HG03196 (cell line): Measurements from ENCODE around the gene ARSA.

Experiments used
- ATAC-seq: cut with Tn5 transposase; IDR thresholded peaks from one replicate; pipeline ENCODE4 v1.9.1; 2021; ENCODE audit not compliant: unreplicated experiment

Gene ARSA

DNA sequence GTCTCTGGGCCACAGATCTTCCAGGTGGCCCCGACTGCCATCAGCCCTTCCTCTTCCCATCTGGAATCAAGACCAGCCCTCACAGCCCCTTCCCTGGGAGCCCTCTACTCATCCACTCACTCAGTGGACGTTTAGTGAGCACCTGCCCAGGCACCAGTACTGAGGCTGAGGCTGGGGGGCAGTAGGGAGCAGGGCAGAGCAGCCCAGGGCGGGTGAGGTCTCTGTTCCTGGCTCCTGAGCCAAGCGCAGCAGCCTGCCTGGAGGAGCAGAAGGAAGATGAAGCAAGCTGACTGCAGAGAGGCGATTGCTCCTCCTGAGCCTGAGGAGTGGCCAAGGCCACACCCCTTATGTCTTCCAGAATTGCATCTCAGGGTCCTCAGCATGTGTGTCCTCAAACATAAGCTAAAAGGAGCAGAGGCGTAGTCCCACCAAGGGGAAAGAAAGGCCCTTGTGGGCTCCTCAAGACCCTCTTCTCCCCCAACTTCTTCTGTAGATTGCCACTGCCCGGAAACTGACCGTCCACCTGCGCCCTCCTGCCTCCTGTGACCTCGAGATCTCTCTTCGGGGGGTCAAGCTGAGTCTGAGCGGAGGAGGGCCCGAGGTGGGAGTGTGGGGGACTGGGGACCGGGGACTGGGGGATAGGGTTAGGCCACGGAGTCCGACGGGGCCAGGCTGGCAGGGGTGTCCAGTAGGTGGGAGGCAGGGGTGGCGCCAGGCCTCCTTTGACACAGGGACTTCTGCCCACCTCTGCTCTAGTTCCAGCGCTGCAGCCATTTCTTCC, 21.6 kb downstream of the ARSA start:
- ATAC-seq, result no peak

DNA sequence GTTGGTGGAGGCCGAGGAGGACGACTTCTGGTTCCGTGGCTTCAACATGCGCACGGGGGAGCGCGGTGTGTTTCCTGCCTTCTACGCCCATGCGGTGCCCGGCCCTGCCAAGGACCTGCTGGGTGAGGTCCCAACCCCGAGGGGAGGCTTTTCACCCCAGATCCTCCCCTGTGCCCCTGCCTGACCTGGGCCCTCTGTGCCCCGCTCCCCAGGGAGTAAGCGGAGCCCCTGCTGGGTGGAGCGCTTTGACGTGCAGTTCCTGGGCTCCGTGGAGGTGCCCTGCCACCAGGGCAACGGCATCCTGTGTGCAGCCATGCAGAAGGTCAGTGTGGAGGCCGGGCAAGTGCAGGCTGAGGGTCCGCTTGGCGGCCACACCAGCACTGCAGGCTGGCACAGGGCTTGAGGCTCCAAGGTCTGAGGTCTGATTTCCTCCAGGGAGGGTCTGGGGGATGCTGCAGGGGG, 22.3 kb downstream of the ARSA start:
- ATAC-seq, result no peak

DNA sequence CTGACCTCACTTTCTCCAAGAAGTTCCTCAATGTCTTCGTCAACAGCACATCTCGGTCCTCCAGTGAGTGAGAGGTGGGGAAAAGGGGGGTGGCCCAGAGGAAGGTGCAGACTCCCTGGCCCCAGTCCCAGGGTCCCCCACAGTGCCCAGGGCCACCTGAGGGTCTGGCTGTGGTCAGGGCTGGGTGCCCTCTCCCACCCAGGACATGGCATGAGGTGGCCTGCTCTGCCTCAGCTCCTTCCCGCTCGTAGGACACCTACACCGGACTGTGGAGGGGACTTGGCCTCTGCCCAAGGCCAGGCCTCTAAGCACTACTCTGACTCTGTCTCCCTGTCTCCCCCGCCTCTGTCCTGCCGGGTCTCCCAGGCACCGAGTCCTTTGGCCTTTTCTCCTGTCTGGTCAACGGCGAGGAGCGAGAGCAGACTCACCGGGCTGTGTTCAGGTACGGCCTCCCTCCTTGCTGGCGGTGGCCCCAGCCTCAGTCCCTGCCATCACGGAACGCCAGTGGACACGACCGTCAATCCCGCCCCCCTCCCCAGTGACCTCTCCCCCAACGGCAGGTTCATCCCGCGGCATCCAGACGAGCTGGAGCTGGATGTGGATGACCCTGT, 22.8 kb downstream of the ARSA start:
- ATAC-seq, result no peak

DNA sequence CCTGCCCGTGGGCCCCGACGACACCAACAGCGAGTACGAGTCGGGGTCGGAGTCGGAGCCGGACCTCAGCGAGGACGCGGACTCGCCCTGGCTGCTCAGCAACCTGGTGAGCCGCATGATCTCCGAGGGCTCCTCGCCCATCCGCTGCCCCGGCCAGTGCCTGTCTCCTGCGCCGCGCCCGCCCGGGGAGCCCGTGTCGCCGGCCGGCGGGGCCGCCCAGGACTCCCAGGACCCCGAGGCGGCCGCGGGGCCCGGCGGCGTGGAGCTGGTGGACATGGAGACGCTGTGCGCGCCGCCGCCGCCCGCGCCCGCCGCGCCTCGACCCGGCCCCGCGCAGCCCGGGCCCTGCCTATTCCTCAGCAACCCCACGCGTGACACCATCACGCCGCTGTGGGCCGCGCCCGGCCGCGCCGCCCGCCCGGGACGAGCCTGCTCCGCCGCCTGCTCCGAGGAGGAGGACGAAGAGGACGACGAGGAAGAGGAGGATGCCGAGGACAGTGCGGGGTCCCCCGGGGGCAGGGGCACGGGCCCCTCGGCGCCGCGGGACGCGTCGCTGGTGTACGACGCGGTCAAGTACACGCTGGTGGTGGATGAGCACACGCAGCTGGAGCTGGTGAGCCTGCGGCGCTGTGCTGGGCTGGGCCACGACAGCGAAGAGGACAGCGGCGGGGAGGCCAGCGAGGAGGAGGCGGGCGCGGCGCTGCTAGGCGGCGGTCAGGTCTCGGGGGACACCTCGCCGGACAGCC, 23.5 kb downstream of the ARSA start:
- ATAC-seq, result no peak

GRCh38 chr22:50603511-50604255, 24.3 kb downstream of the ARSA start:
- no peak for ATAC-seq

DNA sequence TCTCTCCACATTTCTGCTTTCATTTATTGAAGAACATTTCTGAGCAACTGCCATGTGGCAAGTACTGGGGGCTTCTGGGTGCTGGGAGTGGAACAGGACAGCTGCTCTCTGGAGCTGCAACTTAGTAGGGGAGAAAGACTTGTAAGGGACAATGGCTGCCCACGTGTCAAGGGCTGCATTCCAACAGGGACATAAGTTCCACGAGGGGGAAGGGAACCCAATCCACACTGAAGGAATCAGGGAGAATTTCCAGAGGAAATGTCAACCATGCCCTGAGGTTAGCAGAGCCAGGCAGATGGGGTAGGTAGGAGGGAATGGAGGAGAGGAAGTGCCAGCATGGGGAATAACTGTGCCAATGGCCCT, 25.6 kb downstream of the ARSA start:
- no peak for ATAC-seq

DNA sequence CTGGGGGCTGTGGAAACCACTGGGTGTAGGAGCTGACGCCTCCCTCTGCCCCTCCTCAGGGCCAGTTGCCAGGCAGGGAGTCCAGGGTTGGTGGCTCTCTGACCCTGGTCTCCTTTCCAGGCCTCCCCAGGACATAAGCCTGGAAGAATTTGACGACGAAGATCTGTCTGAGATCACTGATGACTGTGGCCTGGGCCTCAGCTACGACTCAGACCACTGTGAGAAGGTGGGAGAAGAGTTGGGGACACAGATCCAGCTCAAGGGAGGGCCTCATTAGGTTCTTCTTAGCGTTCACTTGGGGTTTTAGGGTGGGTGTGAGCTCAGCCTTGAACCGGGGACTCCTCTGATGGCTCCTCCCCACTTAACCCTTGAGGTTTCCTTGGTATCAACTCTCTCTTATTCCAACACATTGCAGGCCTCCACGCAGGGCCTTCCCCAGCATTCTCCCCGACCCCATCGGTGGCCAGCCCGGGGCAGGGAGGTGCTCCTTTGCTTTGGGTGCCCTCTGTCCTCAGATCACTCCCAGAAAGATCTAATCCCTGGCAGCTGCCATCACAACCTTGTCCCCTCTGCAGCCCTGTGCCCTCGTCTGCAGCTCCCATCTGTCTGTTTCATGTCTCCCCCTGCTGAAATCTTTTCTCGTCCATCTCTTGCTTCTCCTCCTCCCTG, 26.1 kb downstream of the ARSA start:
- no peak for ATAC-seq

DNA sequence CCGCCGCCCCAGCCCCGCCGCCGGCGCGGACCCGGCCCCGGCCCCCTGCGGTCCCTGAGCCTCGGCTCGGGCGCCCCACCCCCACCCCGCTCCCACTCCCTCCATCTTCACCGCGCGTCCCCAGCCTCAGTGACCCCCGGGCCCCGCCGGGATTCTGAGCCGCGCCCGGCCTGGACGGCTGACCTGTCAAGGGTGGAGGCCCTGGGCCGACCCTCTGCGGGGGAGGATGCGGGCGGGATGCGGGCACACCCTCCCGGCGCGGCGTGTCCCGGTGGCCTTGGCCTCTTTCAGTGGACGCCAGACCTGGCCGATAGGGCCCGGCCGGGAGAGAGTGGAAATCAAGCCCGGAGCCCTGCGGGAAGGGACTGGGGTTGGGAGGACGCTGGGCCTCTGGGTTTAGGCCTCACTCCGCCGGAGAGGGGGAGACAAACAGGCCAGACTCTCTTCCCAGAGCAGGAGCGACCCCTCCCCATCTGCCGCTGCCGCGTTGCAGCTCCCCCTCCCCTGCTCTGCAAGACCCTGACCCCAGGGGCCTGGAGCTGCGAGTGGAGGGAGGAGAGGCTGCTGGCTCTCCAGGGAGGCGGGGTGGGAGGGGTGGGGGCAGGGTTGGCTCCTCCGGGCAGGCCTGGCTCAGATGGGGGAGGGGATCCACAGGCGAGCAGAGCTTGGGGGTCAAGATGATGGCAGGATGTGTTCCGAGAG, 26.8 kb downstream of the ARSA start:
- ATAC-seq, result no peak

- ATAC-seq, result no peak
Observed at GRCh38 chr22:50600538-50600937, 27.4 kb downstream of the ARSA start, which contains the start of gene MAPK8IP2. Gene MAPK8IP2, plus strand, starts transcription at chr22:50600793. Its CDS starts 26 bp downstream, at chr22:50600819.

GRCh38 chr22:50599816-50600455, 28.0 kb downstream of the ARSA start:
- no peak for ATAC-seq

DNA sequence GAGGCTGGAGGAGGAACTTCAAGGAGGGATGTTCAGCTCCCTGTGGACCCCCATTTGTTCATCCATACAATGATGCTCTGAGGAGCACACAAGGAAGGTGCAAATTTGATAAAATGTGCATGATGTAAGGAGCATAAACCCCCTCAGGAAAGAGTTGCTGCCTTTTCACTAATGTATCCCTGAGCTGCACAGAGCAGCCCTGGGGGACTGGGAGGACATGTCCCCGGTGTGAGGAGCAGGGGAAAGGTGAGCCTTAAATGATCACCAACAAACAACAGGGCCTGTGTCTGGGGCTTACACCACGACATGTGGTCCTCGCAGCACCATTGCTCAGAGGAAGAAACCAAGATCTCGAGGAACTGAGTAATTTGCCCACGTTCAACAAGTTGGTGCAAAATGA, 30.9 kb downstream of the ARSA start:
- no peak for ATAC-seq

GRCh38 chr22:50595189-50595588, 32.8 kb downstream of the ARSA start:
- no peak for ATAC-seq

DNA sequence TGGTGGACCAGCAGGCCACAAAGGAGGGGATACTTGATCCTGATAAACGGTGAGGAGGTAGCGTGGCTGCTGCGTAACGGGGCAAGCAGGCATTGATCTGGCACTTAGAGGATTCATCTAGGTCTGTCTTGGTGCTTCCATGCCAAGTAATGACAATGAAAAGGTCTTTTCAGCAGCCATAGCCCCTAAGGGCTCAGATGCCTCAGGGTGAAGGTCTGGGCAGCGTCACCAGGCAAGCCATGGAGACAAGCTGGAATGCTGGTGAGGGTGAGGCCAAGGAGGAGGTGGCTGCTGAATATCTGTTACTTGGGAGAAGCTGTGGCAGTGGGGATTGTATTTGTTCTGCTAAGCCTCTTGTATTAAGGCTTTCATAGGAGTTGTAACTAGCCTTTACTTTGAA, 40.5 kb downstream of the ARSA start:
- ATAC-seq, result no peak

DNA sequence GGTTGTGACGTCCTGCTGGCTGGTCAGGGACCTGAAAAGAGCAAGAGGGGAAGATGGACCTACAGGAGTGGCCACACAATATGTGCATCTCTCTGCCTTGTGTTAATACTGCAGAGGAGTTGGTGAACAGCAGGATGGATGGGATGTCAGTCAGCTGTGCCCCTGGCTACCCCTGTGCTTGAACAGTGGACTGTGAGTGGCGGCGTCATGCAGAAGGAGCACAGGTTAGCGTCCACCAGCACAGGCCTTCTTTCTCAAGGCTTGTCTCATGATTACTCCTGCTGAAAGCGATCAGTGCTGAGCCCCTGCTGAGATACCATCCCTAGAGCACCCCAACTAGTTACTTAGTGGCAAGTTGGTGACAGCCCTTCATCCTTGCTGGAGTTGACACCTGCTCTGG, 41.5 kb downstream of the ARSA start:
- no peak for ATAC-seq

DNA sequence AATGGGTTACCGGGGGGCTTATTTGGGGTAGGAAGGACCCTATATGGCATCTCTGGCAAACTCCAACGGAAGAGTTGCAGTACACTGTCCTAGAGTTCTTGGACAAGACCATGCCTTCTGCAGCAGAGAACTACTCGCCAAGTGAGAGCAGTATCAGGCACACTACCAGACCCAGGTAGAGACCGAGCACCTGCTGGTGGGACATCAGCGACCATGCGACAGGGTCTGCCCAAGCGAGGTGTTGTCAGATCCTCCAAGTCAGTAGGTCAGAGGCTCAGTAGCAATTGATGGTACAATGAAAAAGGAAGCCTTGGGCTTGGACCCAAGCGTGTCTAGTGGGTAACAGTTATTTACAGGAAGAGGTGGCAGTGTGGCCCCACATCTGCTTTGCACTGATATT, 42.2 kb downstream of the ARSA start:
- no peak for ATAC-seq

- ATAC-seq, result no peak
Observed at GRCh38 chr22:50585238-50585637, 42.7 kb downstream of the ARSA start.

- ATAC-seq, result no peak
Observed at GRCh38 chr22:50584106-50585096, 43.6 kb downstream of the ARSA start.

- no peak for ATAC-seq
Observed at GRCh38 chr22:50583294-50583861, 44.6 kb downstream of the ARSA start.
